Urothelium cell line (cell line): ENCODE measurements around the gene TBC1D22A.
A peak's percentile ranks its signal among the peaks of the same experiment; 100 is the strongest.

Experiments
- DNase-seq: peaks from one replicate; pipeline ENCODE4 v3.0.0; 2011; ENCODE audit warnings: low spot score, mixed read lengths
- FAIRE-seq: peaks from 2 replicates; lab custom pipeline; 2011; peaks lifted over from hg19 to GRCh38; lab: Jason Lieb, UNC

Gene TBC1D22A

GRCh38 chr22:46737105-46737975 is 25.1 kb upstream of the TBC1D22A start:
- FAIRE-seq (no peak), DNase-seq (peak; percentile 63)

GRCh38 chr22:46737976-46738646 is 24.3 kb upstream of the TBC1D22A start, which contains the start of gene CERK:
TSS of gene CERK (minus strand) at chr22:46738252. CDS start at chr22:46738148, 104 bp downstream.
- FAIRE-seq: no peak

GRCh38 chr22:46738647-46739093 is 23.8 kb upstream of the TBC1D22A start:
- FAIRE-seq (no peak), DNase-seq (peak; percentile 27)

More at GRCh38 chr22:46737976-46738646, 24.3 kb upstream of the TBC1D22A start, which contains the start of gene CERK:
- DNase-seq: peak; percentile 90

GRCh38 chr22:46739094-46739870 is 23.2 kb upstream of the TBC1D22A start:
- peak; percentile 92 for FAIRE-seq
- DNase-seq: peak; percentile 88

GRCh38 chr22:46740910-46741780 is 21.3 kb upstream of the TBC1D22A start:
- DNase-seq (no peak), FAIRE-seq (no peak)

GRCh38 chr22:46741974-46742519 is 20.4 kb upstream of the TBC1D22A start:
- DNase-seq: no peak
- FAIRE-seq: no peak

- FAIRE-seq (no peak), DNase-seq (no peak)
Observed at GRCh38 chr22:46742576-46743221, 19.8 kb upstream of the TBC1D22A start.

- peak; percentile 58 for FAIRE-seq
- no peak for DNase-seq
Observed at GRCh38 chr22:46744581-46744980, 17.9 kb upstream of the TBC1D22A start.

- DNase-seq (no peak), FAIRE-seq (no peak)
Observed at GRCh38 chr22:46746192-46746591, 16.3 kb upstream of the TBC1D22A start.

- DNase-seq: no peak
- FAIRE-seq: no peak
Observed at GRCh38 chr22:46746620-46747019, 15.8 kb upstream of the TBC1D22A start.

- DNase-seq: no peak
- FAIRE-seq: no peak
Observed at GRCh38 chr22:46747646-46748045, 14.8 kb upstream of the TBC1D22A start.

GRCh38 chr22:46748206-46748907 is 14.1 kb upstream of the TBC1D22A start:
- FAIRE-seq (no peak), DNase-seq (no peak)

- FAIRE-seq: no peak
- no peak for DNase-seq
Observed at GRCh38 chr22:46748908-46749675, 13.4 kb upstream of the TBC1D22A start.

- FAIRE-seq: no peak
- DNase-seq: no peak
Observed at GRCh38 chr22:46749682-46750529, 12.5 kb upstream of the TBC1D22A start.

GRCh38 chr22:46750530-46750800 is 12.0 kb upstream of the TBC1D22A start:
- FAIRE-seq: no peak
- DNase-seq: no peak

GRCh38 chr22:46750863-46751443 is 11.5 kb upstream of the TBC1D22A start:
- DNase-seq: no peak
- FAIRE-seq: no peak
